Activated T-cell treated with anti-CD3 and anti-CD28 coated beads, Interleukin-2, amount 50 U/mL, for 1 hour (primary cell): ENCODE results near the gene FXYD1.

ENCODE experiments used
- DNase-seq: peaks from one replicate; pipeline ENCODE4 v3.0.0-alpha.2; 2020

FXYD1 gene

DNA sequence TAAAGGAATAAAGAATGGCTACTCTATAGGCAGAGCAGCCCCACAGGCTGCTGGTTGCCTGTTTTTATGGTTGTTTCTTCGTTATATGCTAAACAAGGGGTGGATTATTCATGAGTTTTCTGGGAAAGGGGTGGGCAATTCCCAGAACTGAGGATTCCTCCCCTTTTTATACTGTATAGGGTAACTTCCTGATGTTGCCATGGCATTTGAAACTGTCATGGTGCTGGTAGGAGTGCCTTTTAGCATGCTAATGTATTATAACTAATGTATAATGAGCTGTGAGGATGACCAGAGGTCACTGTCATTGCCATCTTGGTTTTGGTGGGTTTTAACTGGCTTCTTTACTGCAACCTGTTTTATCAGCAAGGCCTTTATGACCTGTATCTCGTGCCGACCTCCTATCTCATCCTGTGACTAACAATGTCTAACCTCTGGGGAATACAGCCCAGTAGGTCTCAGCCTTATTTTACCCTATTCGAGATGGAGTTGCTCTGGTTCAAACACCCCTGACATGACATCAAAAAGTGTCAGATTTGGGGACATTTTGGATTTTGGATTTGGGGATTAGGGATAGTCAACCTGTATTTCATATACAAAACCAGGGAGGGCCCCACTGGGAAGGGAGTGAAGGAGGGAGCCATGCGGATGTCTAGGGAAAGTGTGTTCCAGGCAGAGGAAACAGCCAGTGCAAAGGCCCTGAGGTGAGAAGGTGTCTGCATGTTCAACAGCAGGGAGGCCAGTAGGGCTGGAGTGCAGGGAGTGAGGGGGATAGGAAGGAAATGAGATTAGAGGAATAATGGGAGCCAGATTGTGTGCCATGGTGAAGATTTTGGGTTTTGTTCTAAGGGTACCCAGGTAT, 26.8 kb downstream of the FXYD1 start:
- peak; percentile 16 for DNase-seq

DNA sequence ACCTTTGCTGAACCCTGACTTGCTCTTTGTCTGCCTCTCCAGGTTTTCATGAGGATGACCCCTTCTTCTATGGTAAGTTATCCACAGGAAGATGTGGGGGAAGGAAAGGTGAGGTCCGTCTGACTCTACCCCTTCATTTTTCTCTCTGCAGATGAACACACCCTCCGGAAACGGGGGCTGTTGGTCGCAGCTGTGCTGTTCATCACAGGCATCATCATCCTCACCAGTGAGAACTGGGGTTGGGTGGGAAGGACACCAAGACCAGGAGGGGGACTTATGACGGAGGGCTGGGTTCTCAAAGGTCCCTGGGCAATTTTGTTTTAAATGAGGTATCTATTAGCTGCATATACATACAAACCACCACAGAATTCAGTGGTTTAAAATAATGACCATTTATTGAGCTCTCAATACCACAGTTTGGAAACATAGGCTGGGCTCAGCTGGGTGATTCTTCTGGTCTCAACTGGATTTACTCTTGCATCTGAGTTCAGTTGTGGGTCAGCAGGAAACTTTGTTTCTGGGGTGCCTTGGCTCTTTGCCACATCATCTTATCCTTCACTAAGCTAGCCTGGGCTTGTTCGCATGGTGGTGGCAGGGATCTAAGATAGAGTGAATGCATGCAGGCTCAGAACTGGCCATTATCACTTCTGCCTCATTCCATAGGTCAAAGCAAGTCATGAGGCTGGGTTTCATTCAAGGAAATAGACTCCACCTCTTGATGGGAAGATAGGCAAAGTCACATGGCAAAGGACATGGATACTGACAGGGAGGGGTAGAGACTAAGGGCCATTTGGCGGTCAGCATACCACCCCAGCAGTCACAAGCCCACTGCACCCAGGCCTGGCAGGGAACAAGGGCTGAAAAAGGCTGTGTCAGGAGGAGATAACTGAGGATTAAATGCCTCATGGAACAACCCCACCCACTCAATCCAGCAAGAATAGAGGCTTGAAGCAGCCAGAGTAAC, 27.8 kb downstream of the FXYD1 start:
- DNase-seq = peak; percentile 14

DNA sequence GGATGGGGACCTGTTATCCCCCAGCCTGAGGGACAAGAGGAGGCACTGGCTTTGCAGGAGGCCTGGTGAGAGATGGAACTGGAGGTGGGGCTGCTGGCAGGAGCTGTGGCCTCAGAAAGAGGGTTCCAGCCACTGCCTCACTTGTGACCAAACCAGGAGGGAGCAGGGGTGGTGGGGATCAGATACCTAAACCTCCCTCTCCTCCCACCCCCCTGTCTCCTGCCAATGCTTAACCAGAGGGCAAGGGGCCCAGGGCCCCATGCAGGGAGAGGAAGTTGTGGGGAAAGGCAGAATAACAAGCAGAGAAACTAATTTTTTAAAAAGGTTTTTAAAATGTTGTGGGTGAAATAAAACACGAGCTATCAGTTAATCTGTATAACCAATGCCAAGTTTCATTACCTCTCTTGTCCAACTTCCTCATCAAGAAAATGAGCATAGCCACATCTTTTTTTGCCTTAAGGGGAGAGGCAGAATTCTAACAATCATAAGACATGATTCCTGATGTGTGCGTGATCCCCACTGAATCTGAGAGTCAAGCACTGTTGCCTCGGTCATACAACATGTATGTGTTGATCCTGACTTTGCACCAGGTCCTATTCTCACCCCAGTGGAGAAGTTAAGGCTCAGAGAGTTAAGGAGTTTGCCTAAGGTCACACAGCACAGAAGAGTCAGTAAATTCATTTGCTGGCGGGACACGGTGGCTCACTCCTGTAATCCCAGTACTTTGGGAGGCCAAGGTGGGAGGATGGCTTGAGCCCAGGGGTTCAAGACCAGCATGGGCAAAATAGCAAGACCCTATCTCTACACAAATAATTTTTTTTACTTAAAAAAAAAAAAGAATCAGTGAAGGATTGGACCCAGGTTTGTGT, 28.9 kb downstream of the FXYD1 start:
- DNase-seq = peak; percentile 29

DNA sequence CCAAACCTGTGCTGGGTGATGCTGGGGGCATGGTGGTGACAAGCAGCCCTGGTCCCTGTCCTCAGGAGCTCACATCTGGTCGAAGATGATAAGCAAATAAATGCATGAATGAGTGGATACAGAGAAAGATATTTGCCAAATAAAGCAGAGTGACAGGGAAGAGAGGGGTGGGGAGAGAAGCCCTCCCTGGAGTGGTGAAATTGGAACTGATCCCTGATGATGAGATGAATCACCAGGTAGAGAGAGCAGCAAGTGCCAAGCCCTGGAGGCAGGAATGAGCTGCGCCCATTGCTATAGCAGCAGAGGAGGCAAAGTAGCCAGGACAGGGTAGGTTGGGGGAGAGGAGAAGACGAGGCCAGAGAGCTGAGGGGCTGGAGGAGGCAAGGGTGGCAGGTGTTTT, 29.6 kb downstream of the FXYD1 start:
- DNase-seq = no peak

DNA sequence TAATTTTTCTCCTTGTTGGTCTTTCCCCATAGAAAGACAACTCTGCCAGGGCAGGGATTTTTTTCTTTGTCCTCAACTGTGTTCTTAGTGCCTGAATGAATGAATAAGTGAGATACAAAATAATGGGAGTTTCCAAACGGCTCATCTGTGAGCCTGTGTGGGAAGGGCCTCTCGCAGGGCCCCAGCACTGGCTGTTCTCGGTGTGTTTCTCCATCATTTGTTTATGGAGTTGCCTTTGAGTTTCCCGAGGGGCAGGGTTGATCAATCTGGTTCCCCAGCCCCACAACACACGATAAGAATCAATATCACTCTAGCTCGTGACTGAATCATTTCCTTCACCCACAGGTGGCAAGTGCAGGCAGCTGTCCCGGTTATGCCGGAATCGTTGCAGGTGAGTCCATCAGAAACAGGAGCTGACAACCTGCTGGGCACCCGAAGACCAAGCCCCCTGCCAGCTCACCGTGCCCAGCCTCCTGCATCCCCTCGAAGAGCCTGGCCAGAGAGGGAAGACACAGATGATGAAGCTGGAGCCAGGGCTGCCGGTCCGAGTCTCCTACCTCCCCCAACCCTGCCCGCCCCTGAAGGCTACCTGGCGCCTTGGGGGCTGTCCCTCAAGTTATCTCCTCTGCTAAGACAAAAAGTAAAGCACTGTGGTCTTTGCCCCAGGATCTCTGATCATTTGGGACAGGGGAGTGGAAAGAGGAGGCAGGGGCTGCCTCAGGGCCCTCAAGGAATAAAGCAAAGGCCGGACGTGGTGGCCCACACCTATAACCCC, 30.8 kb downstream of the FXYD1 start:
- DNase-seq = peak; percentile 20

DNA sequence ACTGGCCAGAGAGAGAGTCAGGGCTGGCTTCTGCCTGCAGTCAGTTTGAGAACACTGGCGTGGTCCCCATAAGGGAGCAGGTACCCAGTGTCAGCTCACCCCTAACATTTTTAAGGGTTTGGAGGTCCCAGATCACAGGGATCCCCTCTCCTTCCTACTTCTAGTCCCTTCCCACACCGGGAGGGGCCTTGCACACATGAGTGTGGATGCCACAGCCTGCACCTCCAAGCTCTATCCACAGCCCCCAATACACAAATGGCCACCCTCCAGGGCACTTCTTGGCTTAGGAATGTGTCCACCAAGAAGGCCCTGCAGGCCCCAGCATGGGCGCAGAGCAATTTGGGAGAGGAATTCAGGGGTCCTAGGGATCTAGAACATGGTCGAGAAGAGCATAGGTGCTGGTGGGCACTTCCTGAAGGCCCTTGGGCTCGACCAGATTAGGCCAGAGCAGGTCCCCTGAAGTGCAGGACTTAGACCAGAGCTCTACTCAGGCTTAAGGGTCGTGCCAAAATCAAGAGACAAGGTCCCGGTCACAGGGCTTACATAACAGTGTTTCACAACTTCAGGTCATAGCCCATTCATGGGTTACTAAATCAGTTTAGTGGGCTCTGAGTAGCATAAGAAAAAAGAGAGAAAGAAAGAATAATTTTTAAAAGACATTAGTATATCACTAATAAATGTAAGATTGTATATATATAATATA, 31.9 kb downstream of the FXYD1 start:
- DNase-seq = peak; percentile 41

DNA sequence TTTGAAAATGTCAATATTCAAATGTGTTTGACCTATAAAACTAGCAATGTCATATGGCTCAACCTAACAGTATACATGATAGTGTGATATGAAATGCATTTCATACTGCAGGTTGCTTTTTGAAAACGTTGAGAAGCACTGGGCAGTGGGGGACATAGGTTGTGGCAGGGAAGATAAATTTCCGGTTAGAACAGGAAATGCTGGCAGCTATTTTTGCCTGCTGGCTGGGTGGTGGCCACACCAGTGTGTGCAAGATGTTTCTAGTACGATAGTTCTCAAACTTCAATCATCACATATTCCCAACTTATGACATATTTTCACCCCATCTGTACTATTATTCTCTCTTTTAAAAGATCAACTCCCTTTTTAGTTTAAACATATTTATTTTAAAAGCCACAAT, 33.1 kb downstream of the FXYD1 start:
- DNase-seq = no peak

DNA sequence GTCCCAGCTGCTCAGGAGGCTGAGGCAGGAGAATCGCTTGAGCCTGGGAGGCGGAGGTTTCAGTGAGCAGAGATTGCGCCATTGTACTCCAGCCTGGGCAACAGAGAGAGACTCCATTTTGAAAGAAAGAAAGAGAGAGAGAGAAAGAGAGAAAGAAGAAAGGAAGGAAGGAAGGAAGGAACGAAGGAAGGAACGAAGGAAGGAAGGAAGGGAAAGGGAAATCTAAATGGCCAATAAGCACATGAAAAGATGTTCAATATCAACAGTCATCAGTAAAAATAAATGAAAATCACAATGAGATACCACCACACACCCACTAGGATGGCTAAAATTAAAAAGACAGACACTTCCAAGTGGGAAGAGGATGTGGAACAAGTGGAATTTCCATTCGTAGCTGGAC, 35.6 kb downstream of the FXYD1 start:
- DNase-seq = no peak

DNA sequence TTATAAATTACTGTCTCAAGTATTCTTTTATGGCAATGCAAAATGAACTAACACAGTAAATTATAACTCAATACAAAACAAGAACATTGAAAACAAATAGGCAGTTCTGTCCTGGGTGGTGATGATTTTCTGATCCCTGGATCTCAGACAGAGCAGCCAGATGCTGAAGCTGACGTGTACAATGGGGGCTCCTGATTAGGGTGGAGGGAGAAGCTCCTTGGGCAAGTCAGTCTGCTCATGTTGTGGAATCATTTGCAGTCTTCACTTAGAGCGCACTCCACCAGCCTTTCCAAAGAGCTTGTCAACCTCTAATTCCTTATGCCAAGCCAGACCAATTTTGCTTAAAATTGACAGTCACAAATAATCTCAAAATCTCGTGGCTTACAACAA, 37.6 kb downstream of the FXYD1 start:
- DNase-seq = no peak

DNA sequence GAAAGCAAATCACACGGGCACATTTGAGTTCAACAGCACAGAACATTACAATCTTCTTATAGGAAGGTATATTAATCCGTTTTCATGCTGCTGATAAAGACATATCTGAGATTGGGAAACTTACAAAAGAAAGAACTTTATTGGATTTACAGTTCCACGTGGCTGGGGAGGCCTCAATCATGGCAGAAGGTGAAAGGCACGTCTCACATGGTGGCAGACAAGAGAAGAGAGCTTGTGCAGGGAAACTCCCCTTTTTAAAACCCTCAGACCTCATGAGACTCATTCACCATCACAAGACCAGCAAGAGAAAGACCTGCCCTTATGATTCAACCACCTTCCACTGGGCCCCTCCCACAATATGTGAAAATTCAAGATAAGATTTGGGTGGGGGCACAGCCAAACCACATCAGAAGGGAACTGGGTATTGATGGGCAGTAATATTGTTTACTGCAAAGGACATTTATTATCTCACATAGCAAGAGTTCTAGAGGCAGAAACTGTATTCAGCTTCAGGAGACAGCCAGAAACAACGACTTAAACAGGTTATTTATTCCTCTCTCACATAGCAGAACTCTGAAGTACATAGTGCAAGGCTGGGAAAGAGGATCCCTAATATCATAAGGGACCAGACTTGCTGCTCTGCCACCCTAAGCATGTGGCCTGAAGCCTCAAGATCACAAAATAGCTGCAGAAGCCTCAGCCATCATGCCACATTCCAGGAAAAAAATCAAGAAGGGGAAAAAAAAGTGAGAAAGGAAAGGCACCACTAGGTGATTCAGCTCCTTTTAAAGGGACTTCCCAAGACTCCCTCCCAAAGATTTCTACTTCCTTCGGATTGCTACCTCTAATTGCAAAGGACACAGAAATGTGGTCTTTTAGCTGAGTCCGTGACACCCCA, 39.0 kb downstream of the FXYD1 start:
- DNase-seq = no peak

DNA sequence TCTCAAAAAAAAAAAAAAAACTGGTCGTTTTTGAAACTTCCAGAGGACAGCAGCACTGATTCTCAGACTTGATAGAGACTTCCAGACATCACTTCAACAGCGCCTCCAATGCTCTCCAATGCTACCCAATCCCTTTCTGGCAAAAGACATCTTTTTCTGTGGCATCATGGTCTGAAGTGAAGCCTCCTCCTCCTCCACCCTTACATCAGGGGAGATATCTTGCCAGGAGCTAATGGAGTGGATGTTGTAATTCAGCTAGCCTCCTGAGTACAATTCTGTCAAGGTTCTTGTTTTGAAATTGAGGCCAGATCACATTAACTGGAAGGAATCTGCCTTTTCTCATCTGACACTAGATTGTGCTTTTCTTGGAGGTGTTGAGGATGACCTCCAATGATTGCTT, 40.1 kb downstream of the FXYD1 start:
- no peak for DNase-seq

DNA sequence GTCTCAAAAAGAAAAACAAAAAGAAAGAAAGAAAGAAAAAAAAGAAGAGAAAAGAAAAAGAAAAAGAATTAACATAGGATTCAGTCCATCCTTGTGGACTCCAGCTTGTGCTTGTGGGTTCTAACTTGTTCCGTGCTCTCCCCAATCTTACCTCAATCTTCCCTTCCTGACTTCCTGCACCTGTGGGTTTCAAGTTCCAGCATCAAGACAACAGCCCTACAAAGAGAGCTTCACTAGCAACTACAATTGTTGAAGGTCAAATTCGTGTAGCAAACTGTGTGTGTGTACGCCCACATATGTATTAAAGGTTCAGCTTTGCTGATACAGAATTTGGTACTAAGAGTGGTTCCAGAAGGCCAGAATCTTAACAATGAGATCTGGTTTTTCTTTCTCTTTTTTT, 41.2 kb downstream of the FXYD1 start:
- no peak for DNase-seq

DNA sequence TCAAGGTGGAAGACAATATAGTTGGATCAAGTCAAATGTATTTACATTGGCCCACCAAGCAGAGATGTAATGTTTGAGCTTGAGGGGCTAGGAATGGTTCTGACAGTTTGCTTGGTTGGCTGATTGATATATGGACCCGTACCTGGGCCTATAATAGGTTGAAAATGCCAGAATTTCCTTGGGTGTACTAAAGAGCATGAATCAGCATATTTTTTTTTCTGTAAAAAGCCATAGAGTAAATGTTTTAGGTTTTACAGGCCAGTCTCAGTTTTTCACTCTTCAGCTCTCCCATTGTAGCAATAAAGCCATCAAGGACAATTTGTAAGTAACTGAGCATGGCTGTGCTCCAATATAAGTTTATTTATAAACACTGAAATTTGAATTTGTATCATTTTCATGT, 42.8 kb downstream of the FXYD1 start:
- DNase-seq = no peak

DNA sequence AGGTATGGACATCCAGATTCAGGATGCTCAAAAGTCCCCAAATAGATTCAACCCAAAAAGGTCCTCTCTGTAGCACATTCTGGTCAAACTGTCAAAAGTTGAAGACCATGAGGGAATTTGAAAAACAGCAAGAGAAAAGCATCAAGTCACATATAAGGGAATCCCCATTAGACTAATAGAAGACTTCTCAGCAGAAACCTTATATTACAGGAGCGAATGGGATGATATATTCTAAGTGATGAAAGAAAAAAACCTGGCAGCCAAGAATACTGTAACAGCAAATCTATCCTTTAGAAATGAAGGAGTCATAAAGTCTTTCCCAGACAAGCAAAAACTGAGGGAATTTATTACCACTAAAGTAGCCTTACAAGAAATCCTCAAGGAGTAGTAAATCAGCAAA, 45.6 kb downstream of the FXYD1 start:
- DNase-seq = no peak

DNA sequence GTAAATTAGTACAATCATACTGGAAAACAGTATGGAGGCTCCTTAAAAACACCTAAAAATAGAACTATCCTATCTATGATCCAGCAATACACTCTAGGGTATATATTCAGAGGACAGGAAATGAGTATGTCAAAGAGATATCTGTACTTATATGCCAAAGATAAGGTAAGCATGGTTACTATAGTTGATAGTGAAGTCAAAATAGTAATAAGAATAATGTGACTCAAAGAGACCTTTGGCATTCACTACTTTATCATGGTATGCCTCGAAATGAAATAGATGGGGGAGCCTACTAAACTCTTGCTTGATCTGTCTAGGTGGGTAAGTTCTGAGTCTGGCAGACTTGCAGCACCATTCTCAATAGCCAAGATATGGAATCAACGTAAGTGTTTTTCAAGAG, 46.3 kb downstream of the FXYD1 start:
- no peak for DNase-seq
